KMS-11 (cell line): ENCODE data around the gene DSCAML1.

Source experiments
- H2AFZ ChIP-seq: fragments of 200-600 bp; sonication (generic); 2 replicates; pipeline ENCODE4 v1.6.1; 2016; ENCODE audit warnings: antibody characterized with exemption, mixed run types, low read depth
- H3K27ac ChIP-seq: fragments of 200-600 bp; sonication (generic); 2 replicates; pipeline ENCODE4 v1.6.1; 2016; ENCODE audit warnings: mild to moderate bottlenecking, mixed run types
- H3K27me3 ChIP-seq: fragments of 200-600 bp; sonication (generic); 2 replicates; pipeline ENCODE4 v1.6.1; 2017; ENCODE audit warnings: mild to moderate bottlenecking, low read depth, mixed run types, moderate library complexity; ENCODE audit not compliant: insufficient read depth
- H3K36me3 ChIP-seq: fragments of 200-600 bp; sonication (generic); 2 replicates; pipeline ENCODE4 v1.6.1; 2017; ENCODE audit warnings: mild to moderate bottlenecking, mixed run types; ENCODE audit not compliant: insufficient read depth
- H3K4me1 ChIP-seq: fragments of 200-600 bp; sonication (generic); 2 replicates; pipeline ENCODE4 v1.6.1; 2016; ENCODE audit warnings: mild to moderate bottlenecking, low read depth, mixed run types; ENCODE audit not compliant: poor library complexity, severe bottlenecking
- H3K4me2 ChIP-seq: fragments of 200-600 bp; sonication (generic); 2 replicates; pipeline ENCODE4 v1.7.0; 2016; ENCODE audit warnings: mild to moderate bottlenecking, mixed run types
- H3K4me3 ChIP-seq: fragments of 200-600 bp; sonication (generic); IDR thresholded peaks from 2 replicates; pipeline ENCODE4 v1.6.1; 2017; ENCODE audit warnings: low read depth, low read length, mixed read lengths; ENCODE audit not compliant: insufficient read depth
- H3K79me2 ChIP-seq: fragments of 200-600 bp; sonication (generic); 2 replicates; pipeline ENCODE4 v1.6.1; 2016; ENCODE audit warnings: low read depth, mixed run types; ENCODE audit not compliant: insufficient read depth
- H3K9ac ChIP-seq: fragments of 200-600 bp; sonication (generic); 2 replicates; pipeline ENCODE4 v1.6.1; 2016; ENCODE audit warnings: mild to moderate bottlenecking, mixed run types
- H4K20me1 ChIP-seq: fragments of 200-600 bp; sonication (generic); 2 replicates; pipeline ENCODE4 v1.6.1; 2016; ENCODE audit warnings: mild to moderate bottlenecking, mixed run types; ENCODE audit not compliant: insufficient read depth
- TF ChIP-seq, protein P1 (sequence below): fragments of 200-600 bp; sonication (generic); conservative IDR thresholded peaks from 2 replicates; pipeline ENCODE4 v1.6.1; 2017; ENCODE audit warnings: low read depth, mild to moderate bottlenecking, antibody characterized with exemption, low read length, moderate library complexity, mixed read lengths

Gene DSCAML1

DNA sequence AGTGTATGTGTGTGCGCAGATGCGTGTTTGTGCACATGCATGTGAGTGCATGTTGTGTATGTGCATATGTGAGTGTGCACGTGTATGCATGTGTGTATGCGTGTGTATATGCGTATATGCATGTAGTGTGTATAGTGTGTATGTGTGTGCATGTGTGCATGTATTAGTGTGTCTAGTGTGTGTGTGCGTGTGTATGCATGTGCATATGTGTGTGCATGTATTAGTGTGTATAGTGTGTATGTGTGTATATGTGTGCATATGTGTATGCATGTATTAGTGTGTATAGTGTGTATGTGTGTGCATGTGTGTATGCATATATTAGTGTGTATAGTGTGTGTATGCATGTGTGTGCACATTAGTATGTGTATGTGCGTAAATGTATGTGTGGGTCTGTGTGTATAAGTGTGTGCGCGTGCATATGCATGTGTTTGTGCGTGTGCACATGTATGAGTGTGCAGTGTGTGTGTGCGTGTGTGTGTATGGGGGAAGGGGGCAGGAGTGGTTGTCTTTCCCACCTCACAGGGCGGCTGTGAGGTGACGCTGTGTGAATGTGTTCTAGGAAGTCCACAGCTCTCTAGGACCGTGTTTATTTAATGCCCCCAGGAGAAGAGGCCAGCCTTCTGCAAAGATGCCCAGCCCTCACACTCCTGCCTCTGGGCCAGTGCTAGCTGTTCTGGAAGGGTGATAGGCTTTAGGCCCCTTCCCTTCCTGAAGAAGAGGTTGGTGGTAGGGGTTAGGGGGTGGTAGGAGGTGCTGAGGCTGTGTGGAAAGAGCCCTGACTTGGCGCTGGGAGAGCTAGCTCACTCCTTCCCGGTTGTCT is 354.8 kb downstream of the DSCAML1 start:
- no peaks in the 10 kb centered on the region for H3K27me3 ChIP-seq
- no peak overlapping the region for H3K4me3 ChIP-seq
- H3K27ac ChIP-seq = no peak overlapping the region
- H3K79me2 ChIP-seq = no peaks in the 10 kb centered on the region
- TF ChIP-seq, protein P1, sequence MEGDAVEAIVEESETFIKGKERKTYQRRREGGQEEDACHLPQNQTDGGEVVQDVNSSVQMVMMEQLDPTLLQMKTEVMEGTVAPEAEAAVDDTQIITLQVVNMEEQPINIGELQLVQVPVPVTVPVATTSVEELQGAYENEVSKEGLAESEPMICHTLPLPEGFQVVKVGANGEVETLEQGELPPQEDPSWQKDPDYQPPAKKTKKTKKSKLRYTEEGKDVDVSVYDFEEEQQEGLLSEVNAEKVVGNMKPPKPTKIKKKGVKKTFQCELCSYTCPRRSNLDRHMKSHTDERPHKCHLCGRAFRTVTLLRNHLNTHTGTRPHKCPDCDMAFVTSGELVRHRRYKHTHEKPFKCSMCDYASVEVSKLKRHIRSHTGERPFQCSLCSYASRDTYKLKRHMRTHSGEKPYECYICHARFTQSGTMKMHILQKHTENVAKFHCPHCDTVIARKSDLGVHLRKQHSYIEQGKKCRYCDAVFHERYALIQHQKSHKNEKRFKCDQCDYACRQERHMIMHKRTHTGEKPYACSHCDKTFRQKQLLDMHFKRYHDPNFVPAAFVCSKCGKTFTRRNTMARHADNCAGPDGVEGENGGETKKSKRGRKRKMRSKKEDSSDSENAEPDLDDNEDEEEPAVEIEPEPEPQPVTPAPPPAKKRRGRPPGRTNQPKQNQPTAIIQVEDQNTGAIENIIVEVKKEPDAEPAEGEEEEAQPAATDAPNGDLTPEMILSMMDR = no peak
- no peaks in the 10 kb centered on the region for H3K36me3 ChIP-seq
- H3K4me2 ChIP-seq = no peak overlapping the region
- no peak overlapping the region for H2AFZ ChIP-seq
- H4K20me1 ChIP-seq = no peaks in the 10 kb centered on the region
- no peak overlapping the region for H3K9ac ChIP-seq
- H3K4me1 ChIP-seq = no peaks in the 10 kb centered on the region

DNA sequence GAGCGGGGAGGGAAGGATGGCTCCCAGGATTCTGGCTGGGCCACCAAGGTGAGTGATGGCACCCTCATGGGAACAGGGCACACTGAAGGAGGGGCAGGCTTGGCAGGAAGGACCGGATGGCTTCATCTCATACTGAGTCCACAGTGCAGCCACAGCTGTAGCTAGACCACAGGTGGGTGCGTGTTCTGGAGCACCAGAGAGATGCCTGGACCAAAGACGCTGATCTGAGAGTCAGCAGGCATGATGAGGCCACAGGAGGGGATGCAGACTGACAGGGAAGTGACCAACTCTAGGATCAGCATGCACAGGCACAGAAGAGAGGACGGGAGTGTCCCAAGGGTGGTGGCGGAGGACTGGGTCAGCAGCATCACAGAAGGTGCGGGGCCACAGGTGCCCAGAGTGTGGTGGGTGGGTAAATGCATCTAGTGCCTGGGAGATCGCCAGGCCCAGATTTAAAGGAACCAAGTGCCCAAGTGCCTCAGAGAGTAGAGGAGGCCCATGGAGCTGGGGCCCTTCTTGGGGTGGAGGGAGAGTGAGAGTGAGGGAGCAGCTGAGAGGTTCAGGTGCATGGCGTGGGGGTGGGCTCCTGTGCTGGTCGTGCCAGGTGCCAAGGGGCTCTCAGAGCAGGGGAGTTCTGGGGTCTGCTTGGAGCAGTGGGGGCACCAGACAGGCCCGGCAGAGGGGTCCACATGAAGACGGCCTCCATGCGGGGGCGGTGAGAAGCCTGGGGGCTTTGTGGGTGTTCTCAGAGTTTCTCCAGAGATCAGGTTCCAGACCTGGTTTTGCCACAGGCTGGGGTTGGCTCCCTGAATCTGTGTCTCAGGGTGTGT is 355.7 kb downstream of the DSCAML1 start:
- H2AFZ ChIP-seq = no peak overlapping the region
- no peaks in the 10 kb centered on the region for H3K79me2 ChIP-seq
- no peaks in the 10 kb centered on the region for H3K36me3 ChIP-seq
- H3K4me3 ChIP-seq = no peak overlapping the region
- no peaks in the 10 kb centered on the region for H4K20me1 ChIP-seq
- no peak overlapping the region for H3K27ac ChIP-seq
- TF ChIP-seq, protein P1 = no peak
- H3K9ac ChIP-seq = no peak overlapping the region
- no peak overlapping the region for H3K4me2 ChIP-seq
- no peaks in the 10 kb centered on the region for H3K27me3 ChIP-seq
- H3K4me1 ChIP-seq = no peaks in the 10 kb centered on the region

DNA sequence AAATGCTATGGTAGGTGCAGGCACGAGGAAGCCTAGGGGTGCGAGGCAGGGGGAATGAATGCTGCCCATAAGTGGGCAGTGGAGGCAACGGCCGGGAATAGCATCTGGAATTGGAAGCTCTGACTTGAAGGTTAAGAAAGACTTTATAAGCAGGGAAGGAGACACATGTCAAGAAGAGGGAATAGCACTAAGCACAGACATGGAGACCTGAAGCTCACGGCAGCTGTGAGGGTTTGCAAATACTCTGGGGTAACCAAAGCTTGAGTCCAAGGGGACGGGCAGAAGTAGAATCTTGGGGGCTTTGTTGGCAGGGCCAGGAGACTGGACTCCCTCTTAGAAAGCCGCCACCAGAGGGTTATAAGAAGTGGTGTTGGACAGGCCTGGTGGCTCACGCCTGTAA is 356.8 kb downstream of the DSCAML1 start:
- Histone ChIP-seq H3K79me2 (no peaks in the 10 kb centered on the region), H3K27me3 (no peaks in the 10 kb centered on the region), H3K27ac (no peak overlapping the region), H4K20me1 (no peaks in the 10 kb centered on the region), H3K9ac (no peak overlapping the region), H3K4me2 (no peak overlapping the region), H3K4me3 (no peak overlapping the region), H3K36me3 (no peaks in the 10 kb centered on the region), H2AFZ (no peak overlapping the region), H3K4me1 (no peaks in the 10 kb centered on the region)
- TF ChIP-seq, protein P1 = no peak

GRCh38 chr11:117439256-117439655 is 357.8 kb downstream of the DSCAML1 start:
- Histone ChIP-seq H3K4me2 (no peak overlapping the region), H3K27me3 (no peaks in the 10 kb centered on the region), H3K4me1 (no peaks in the 10 kb centered on the region)

More at GRCh38 chr11:117439256-117439655, 357.8 kb downstream of the DSCAML1 start:
- Histone ChIP-seq H4K20me1 (no peaks in the 10 kb centered on the region), H3K36me3 (no peaks in the 10 kb centered on the region), H3K27ac (no peak overlapping the region), H3K4me3 (no peak overlapping the region), H3K79me2 (no peaks in the 10 kb centered on the region), H3K9ac (no peak overlapping the region), H2AFZ (no peak overlapping the region)
- TF ChIP-seq, protein P1 = no peak
